Upper lobe of right lung (tissue), 1 donor: Measurements from ENCODE around the gene SNX30. TPM values are rescaled to one million over a fixed set of nuclear protein-coding genes. Genes with fewer than 3 reads are reported as not detected.
A peak's percentile ranks its signal among the peaks of the same experiment; 100 is the strongest.

ENCODE experiments used
- ATAC-seq: fragments of 200-7000 bp; cut with Tn5 transposase; one replicate; pipeline ENCODE4 v1.9.1; 2020; ENCODE audit warnings: mild to moderate bottlenecking, moderate library complexity
- DNase-seq: peaks from one replicate; pipeline ENCODE4 v3.0.0-alpha.2; 2020
- H3K27ac ChIP-seq: fragments of 200-600 bp; one replicate; pipeline ENCODE4 v1.8.0; 2022
- H3K27me3 ChIP-seq: fragments of 200-600 bp; one replicate; pipeline ENCODE4 v1.8.0; 2022; ENCODE audit warnings: mild to moderate bottlenecking
- H3K36me3 ChIP-seq: fragments of 200-600 bp; one replicate; pipeline ENCODE4 v1.8.0; 2022
- H3K4me1 ChIP-seq: fragments of 200-600 bp; one replicate; pipeline ENCODE4 v1.8.0; 2022
- H3K4me3 ChIP-seq: fragments of 200-600 bp; one replicate; pipeline ENCODE4 v1.8.0; 2022; ENCODE audit warnings: mild to moderate bottlenecking
- H3K9me3 ChIP-seq: fragments of 200-600 bp; one replicate; pipeline ENCODE4 v1.8.0; 2022
- intact Hi-C: fragments of 100-400 bp; cut with DNase I; formaldehyde crosslinking; loops from one replicate; pipeline ENCODE4 v1.11.0; 2022
- total RNA-seq: library from RNA; stranded (reverse); fragmentation: NEBNext Ultra II Directional; extraction: Animal tissue kit (Norgen Biotek cat#: 25700); gene quantifications from one replicate; pipeline ENCODE4 v1.2.1, GENCODE V29; 2021
- TF ChIP-seq, protein P1 (sequence below): fragments of 200-600 bp; IDR thresholded peaks from one replicate; pipeline ENCODE4 v1.8.0; 2022; ENCODE audit warnings: antibody characterized with exemption
- donor health status: DM: no; HTN: yes; CAD: no; lungs with severe emphysema.

Gene SNX30
- total RNA-seq, 1 donor from 2014 or later, result 76.3 TPM

DNA sequence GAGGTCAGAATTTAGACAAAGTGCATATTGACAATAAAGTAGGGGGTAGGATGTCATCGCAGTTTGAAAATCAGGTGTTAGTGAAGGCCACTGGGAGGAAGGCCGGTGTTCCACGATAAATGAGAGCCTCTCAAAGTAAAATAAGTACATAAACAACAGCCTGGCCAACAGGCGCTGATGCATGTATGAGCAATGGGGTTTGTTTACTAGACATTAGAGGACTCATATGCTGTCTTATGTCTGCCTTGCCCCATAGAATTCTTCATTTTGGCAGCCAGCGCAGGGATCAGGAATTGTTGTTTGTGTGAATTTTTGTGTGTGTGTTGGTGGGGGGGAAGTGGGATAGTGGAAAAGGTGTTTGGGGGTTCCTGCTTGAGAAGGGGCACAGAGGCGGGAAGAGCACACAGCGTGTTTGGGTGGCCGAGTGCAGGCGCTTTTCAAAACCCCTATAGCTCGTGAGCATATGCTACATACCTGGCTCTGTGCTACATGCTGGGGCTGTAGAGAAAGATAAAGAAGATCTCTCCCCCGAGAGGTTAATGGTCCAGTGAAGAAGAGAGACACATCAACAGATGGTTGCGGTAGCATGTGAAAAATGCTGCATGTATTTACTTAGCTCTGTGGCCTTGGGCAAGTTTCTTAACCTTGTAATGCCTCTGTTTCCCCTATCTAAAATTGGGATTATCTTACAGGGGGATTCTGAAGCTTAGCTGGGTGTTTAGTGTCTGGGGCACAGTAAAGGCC, 11.5 kb downstream of the SNX30 start:
- H3K4me1 ChIP-seq, result peaks cover 15% of the 10 kb centered on the region
- H3K27ac ChIP-seq, result no peak overlapping the region
- ATAC-seq, result no peak
- no peaks in the 10 kb centered on the region for H3K27me3 ChIP-seq
- H3K4me3 ChIP-seq, result no peak overlapping the region
- DNase-seq, result no peak
- no peaks in the 10 kb centered on the region for H3K9me3 ChIP-seq
- peaks cover 4% of the 10 kb centered on the region for H3K36me3 ChIP-seq
- TF ChIP-seq, protein P1, sequence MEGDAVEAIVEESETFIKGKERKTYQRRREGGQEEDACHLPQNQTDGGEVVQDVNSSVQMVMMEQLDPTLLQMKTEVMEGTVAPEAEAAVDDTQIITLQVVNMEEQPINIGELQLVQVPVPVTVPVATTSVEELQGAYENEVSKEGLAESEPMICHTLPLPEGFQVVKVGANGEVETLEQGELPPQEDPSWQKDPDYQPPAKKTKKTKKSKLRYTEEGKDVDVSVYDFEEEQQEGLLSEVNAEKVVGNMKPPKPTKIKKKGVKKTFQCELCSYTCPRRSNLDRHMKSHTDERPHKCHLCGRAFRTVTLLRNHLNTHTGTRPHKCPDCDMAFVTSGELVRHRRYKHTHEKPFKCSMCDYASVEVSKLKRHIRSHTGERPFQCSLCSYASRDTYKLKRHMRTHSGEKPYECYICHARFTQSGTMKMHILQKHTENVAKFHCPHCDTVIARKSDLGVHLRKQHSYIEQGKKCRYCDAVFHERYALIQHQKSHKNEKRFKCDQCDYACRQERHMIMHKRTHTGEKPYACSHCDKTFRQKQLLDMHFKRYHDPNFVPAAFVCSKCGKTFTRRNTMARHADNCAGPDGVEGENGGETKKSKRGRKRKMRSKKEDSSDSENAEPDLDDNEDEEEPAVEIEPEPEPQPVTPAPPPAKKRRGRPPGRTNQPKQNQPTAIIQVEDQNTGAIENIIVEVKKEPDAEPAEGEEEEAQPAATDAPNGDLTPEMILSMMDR, result no peak
- intact Hi-C loops, result no loop called here

- H3K27me3 ChIP-seq, result no peaks in the 10 kb centered on the region
- intact Hi-C loops, result no loop called here
- no peak for ATAC-seq
- H3K27ac ChIP-seq, result no peak overlapping the region
- H3K36me3 ChIP-seq, result peaks cover 4% of the 10 kb centered on the region
- DNase-seq, result no peak
- H3K4me1 ChIP-seq, result peaks cover 11% of the 10 kb centered on the region
- no peaks in the 10 kb centered on the region for H3K9me3 ChIP-seq
- H3K4me3 ChIP-seq, result no peak overlapping the region
- TF ChIP-seq, protein P1, result no peak
Observed at GRCh38 chr9:112762726-112763518, 12.4 kb downstream of the SNX30 start.

GRCh38 chr9:112764344-112764743, 13.8 kb downstream of the SNX30 start:
- Histone ChIP-seq H3K27ac (no peak overlapping the region), H3K27me3 (no peaks in the 10 kb centered on the region), H3K4me3 (no peak overlapping the region), H3K36me3 (peaks cover 4% of the 10 kb centered on the region), H3K9me3 (no peaks in the 10 kb centered on the region), H3K4me1 (peaks cover 9% of the 10 kb centered on the region)
- peak; percentile 67 for ATAC-seq
- intact Hi-C loops, result no loop called here
- TF ChIP-seq, protein P1, result no peak
- DNase-seq, result no peak

DNA sequence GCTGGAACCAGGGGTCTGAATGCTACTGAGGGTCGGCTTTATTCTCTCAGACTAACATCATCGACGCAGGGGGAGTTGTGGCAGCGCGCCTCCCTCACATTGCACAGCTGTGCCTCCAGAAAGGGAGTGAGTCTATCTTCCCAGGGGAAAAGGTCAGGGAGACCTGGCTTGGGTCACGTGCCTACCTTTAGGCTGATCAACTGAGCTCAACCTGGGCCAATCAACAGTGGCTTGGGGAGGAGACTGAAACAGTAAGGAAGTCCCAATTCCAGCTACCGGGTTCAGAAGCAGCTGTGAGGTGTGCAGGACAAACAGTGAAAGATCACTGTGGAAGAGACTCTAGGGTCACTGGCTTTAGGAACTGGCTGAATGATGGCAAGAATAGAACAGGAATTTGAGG, 14.3 kb downstream of the SNX30 start:
- H3K4me3 ChIP-seq, result no peak overlapping the region
- peak; percentile 35 for ATAC-seq
- no peaks in the 10 kb centered on the region for H3K9me3 ChIP-seq
- TF ChIP-seq, protein P1, result no peak
- peaks cover 4% of the 10 kb centered on the region for H3K36me3 ChIP-seq
- peaks cover 9% of the 10 kb centered on the region for H3K4me1 ChIP-seq
- H3K27me3 ChIP-seq, result no peaks in the 10 kb centered on the region
- DNase-seq, result no peak
- no peak overlapping the region for H3K27ac ChIP-seq
- intact Hi-C loops, result no loop called here

- peaks cover 6% of the 10 kb centered on the region for H3K4me1 ChIP-seq
- no peak overlapping the region for H3K27ac ChIP-seq
- ATAC-seq (no peak), DNase-seq (no peak)
- H3K36me3 ChIP-seq, result peaks cover 4% of the 10 kb centered on the region
- no peak overlapping the region for H3K4me3 ChIP-seq
- no peaks in the 10 kb centered on the region for H3K9me3 ChIP-seq
- H3K27me3 ChIP-seq, result no peaks in the 10 kb centered on the region
- intact Hi-C loops, result no loop called here
- TF ChIP-seq, protein P1, result no peak
Observed at GRCh38 chr9:112765281-112765680, 14.7 kb downstream of the SNX30 start.
